ENCODE measurements around the gene WDR5B.

The WDR5B gene

DNA sequence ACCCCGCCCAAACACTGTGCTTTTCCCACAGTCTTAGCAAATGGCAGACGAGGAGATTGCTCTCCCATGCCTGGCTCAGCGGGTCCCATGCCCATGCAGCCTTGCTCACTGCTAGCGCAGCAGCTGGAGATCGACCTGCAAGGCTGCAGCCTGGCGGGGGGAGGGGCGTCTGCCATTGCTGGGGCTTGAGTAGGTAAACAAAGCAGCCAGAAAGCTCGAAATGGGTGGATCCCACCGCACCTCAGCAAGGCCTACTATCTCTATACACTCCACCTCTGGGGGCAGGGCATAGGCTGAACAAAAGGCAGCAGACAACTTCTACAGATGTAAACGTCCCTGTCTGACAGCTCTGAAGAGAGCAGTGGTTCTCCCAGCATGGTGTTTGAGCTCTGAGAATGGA, 27.2 kb upstream of the WDR5B start:
- Histone ChIP-seq H3K79me2 (peaks cover 35% of the 10 kb centered on the region), H3K4me1 (peaks cover 15% of the 10 kb centered on the region), H3K9ac (no peak overlapping the region), H3K9me3 (ENCODE audit: control insufficient read depth, low read length) (no peaks in the 10 kb centered on the region), H3K4me3 (ENCODE audit: low read depth, low read length) (no peak overlapping the region), H3K27me3 (ENCODE audit: control insufficient read depth, insufficient read depth, low read length) (no peaks in the 10 kb centered on the region), H2AFZ (no peak overlapping the region), H3K4me2 (ENCODE audit: low read length) (no peak overlapping the region), H3K36me3 (ENCODE audit: control insufficient read depth, insufficient read depth, low read length) (no peaks in the 10 kb centered on the region), H3K27ac (peak overlapping the region; percentile 74)
- no peak for TF ChIP-seq CTCF (IDR thresholded peaks at IDR 0.05)

- H3K4me2 ChIP-seq (ENCODE audit: low read length): no peak overlapping the region
- H3K9ac ChIP-seq: no peak overlapping the region
- no peak for TF ChIP-seq CTCF (IDR thresholded peaks at IDR 0.05)
- no peak overlapping the region for H2AFZ ChIP-seq
- no peaks in the 10 kb centered on the region for H3K27me3 ChIP-seq (ENCODE audit: control insufficient read depth, insufficient read depth, low read length)
- no peaks in the 10 kb centered on the region for H3K9me3 ChIP-seq (ENCODE audit: control insufficient read depth, low read length)
- no peak overlapping the region for H3K4me3 ChIP-seq (ENCODE audit: low read depth, low read length)
- H3K4me1 ChIP-seq: no peaks in the 10 kb centered on the region
- no peak overlapping the region for H3K27ac ChIP-seq
- H3K36me3 ChIP-seq (ENCODE audit: control insufficient read depth, insufficient read depth, low read length): no peaks in the 10 kb centered on the region
- H3K79me2 ChIP-seq: peaks cover 4% of the 10 kb centered on the region
Observed at GRCh38 chr3:122435950-122436349, 20.1 kb upstream of the WDR5B start.

- Histone ChIP-seq H3K4me2 (ENCODE audit: low read length) (no peak overlapping the region), H3K79me2 (peaks cover 2% of the 10 kb centered on the region), H3K9ac (no peak overlapping the region), H2AFZ (no peak overlapping the region), H3K4me1 (no peaks in the 10 kb centered on the region), H3K9me3 (ENCODE audit: control insufficient read depth, low read length) (no peaks in the 10 kb centered on the region), H3K27ac (no peak overlapping the region), H3K36me3 (ENCODE audit: control insufficient read depth, insufficient read depth, low read length) (no peaks in the 10 kb centered on the region), H3K27me3 (ENCODE audit: control insufficient read depth, insufficient read depth, low read length) (no peaks in the 10 kb centered on the region), H3K4me3 (ENCODE audit: low read depth, low read length) (no peak overlapping the region)
- TF ChIP-seq CTCF (IDR thresholded peaks at IDR 0.05): no peak
Observed at GRCh38 chr3:122430371-122430770, 14.5 kb upstream of the WDR5B start.

- Histone ChIP-seq H3K4me2 (ENCODE audit: low read length) (no peak overlapping the region), H3K4me3 (ENCODE audit: low read depth, low read length) (no peak overlapping the region)
Observed at GRCh38 chr3:122427857-122428471, 12.1 kb upstream of the WDR5B start.

More at GRCh38 chr3:122427857-122428471, 12.1 kb upstream of the WDR5B start:
- Histone ChIP-seq H3K79me2 (peaks cover 1% of the 10 kb centered on the region), H3K27ac (no peak overlapping the region), H3K36me3 (ENCODE audit: control insufficient read depth, insufficient read depth, low read length) (no peaks in the 10 kb centered on the region), H3K4me1 (no peaks in the 10 kb centered on the region), H3K9ac (no peak overlapping the region), H3K27me3 (ENCODE audit: control insufficient read depth, insufficient read depth, low read length) (no peaks in the 10 kb centered on the region), H3K9me3 (ENCODE audit: control insufficient read depth, low read length) (no peaks in the 10 kb centered on the region), H2AFZ (no peak overlapping the region)
- no peak for TF ChIP-seq CTCF (IDR thresholded peaks at IDR 0.05)

All from parathyroid adenoma (tissue), 2 donors.